ENCODE results near the gene INSL3.

The INSL3 gene

GRCh38 chr19:17812099-17812498 lies 9.2 kb downstream of the INSL3 start:
- H3K27me3 ChIP-seq (ENCODE audit: control insufficient read depth, low read length), result peaks cover 13% of the 10 kb centered on the region
- no peaks in the 10 kb centered on the region for H3K9me2 ChIP-seq (replicated peaks; ENCODE audit: control insufficient read depth, low read length)
- H3K4me3 ChIP-seq (ENCODE audit: low read length), result no peak overlapping the region
- H3K4me1 ChIP-seq (ENCODE audit: control insufficient read depth, low read length), result no peaks in the 10 kb centered on the region
- H3K79me2 ChIP-seq (ENCODE audit: control insufficient read depth, low read length), result no peaks in the 10 kb centered on the region
- no peak overlapping the region for H3K27ac ChIP-seq (ENCODE audit: low read depth, low read length)
- no peaks in the 10 kb centered on the region for H3K9me3 ChIP-seq (ENCODE audit: control insufficient read depth, insufficient read depth, low read length)
- TF ChIP-seq CTCF (IDR thresholded peaks at IDR 0.05; ENCODE audit: low read depth, low read length, poor library complexity, severe bottlenecking) (no peak), EZH2phosphoT487 (IDR thresholded peaks at IDR 0.05; ENCODE audit: borderline replicate concordance, low read length) (no peak)
- no peaks in the 10 kb centered on the region for H3F3A ChIP-seq (ENCODE audit: control insufficient read depth, insufficient read depth)
- no peaks in the 10 kb centered on the region for H4K20me1 ChIP-seq (ENCODE audit: control insufficient read depth, insufficient read depth, low read depth, low read length)
- no peaks in the 10 kb centered on the region for H3K36me3 ChIP-seq (ENCODE audit: control insufficient read depth, low read length)
- H3K4me2 ChIP-seq (ENCODE audit: low read length), result no peak overlapping the region

GRCh38 chr19:17811681-17812080 lies 9.6 kb downstream of the INSL3 start:
- Histone ChIP-seq H3F3A (ENCODE audit: control insufficient read depth, insufficient read depth) (no peaks in the 10 kb centered on the region), H3K79me2 (ENCODE audit: control insufficient read depth, low read length) (no peaks in the 10 kb centered on the region), H3K9me3 (ENCODE audit: control insufficient read depth, insufficient read depth, low read length) (no peaks in the 10 kb centered on the region), H3K4me1 (ENCODE audit: control insufficient read depth, low read length) (no peaks in the 10 kb centered on the region), H3K9me2 (replicated peaks; ENCODE audit: control insufficient read depth, low read length) (no peaks in the 10 kb centered on the region), H3K4me2 (ENCODE audit: low read length) (no peak overlapping the region), H3K36me3 (ENCODE audit: control insufficient read depth, low read length) (no peaks in the 10 kb centered on the region), H4K20me1 (ENCODE audit: control insufficient read depth, insufficient read depth, low read depth, low read length) (no peaks in the 10 kb centered on the region), H3K27me3 (ENCODE audit: control insufficient read depth, low read length) (peaks cover 13% of the 10 kb centered on the region), H3K4me3 (ENCODE audit: low read length) (no peak overlapping the region), H3K27ac (ENCODE audit: low read depth, low read length) (no peak overlapping the region)
- TF ChIP-seq EZH2phosphoT487 (IDR thresholded peaks at IDR 0.05; ENCODE audit: borderline replicate concordance, low read length) (no peak), CTCF (IDR thresholded peaks at IDR 0.05; ENCODE audit: low read depth, low read length, poor library complexity, severe bottlenecking) (no peak)

DNA sequence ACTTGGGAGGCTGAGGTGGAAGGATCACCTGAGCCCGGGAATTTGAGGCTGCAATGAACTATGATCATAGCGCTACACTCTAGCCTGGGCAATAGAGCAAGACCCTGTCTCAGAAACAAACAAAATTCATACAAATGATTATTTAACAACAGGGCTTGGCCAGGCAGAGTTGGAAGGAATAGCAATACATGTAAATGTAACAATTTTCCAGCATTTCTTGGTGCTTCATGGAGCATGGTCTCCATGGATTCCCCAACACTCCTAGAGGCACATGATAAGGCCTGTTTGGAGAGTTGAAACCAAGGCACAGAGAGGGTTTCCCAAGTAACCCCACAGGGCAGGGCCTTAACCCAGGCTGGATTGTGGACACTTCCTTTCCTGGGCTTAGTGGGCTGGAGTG lies 10.2 kb downstream of the INSL3 start:
- peaks cover 13% of the 10 kb centered on the region for H3K27me3 ChIP-seq (ENCODE audit: control insufficient read depth, low read length)
- H3K9me3 ChIP-seq (ENCODE audit: control insufficient read depth, insufficient read depth, low read length), result no peaks in the 10 kb centered on the region
- H3F3A ChIP-seq (ENCODE audit: control insufficient read depth, insufficient read depth), result no peaks in the 10 kb centered on the region
- H3K36me3 ChIP-seq (ENCODE audit: control insufficient read depth, low read length), result no peaks in the 10 kb centered on the region
- H3K79me2 ChIP-seq (ENCODE audit: control insufficient read depth, low read length), result no peaks in the 10 kb centered on the region
- no peaks in the 10 kb centered on the region for H4K20me1 ChIP-seq (ENCODE audit: control insufficient read depth, insufficient read depth, low read depth, low read length)
- no peak overlapping the region for H3K27ac ChIP-seq (ENCODE audit: low read depth, low read length)
- H3K4me3 ChIP-seq (ENCODE audit: low read length), result no peak overlapping the region
- TF ChIP-seq EZH2phosphoT487 (IDR thresholded peaks at IDR 0.05; ENCODE audit: borderline replicate concordance, low read length) (no peak), CTCF (IDR thresholded peaks at IDR 0.05; ENCODE audit: low read depth, low read length, poor library complexity, severe bottlenecking) (no peak)
- no peaks in the 10 kb centered on the region for H3K9me2 ChIP-seq (replicated peaks; ENCODE audit: control insufficient read depth, low read length)
- H3K4me1 ChIP-seq (ENCODE audit: control insufficient read depth, low read length), result no peaks in the 10 kb centered on the region
- no peak overlapping the region for H3K4me2 ChIP-seq (ENCODE audit: low read length)
